CD4-positive, alpha-beta memory T cell (primary cell): ENCODE measurements around the gene BRIP1. TPM values are rescaled to one million over a fixed set of nuclear protein-coding genes. Genes with fewer than 3 reads are reported as not detected.
A peak's percentile ranks its signal among the peaks of the same experiment; 100 is the strongest.

Experiments used
- CTCF ChIA-PET: fragments of 350-600 bp; sonication (Branson Sonifier 250); formaldehyde crosslinking; loops from one replicate; lab custom pipeline; 2021; ENCODE audit warnings: inconsistent platforms; ENCODE audit not compliant: partially characterized antibody; lab: Charles Lee
- POLR2A ChIA-PET: fragments of 350-600 bp; sonication (Branson Sonifier 250); formaldehyde crosslinking; loops from one replicate; lab custom pipeline; 2021; ENCODE audit not compliant: partially characterized antibody; lab: Charles Lee
- DNase-seq, 5 donors: peaks; one replicate each; pipeline versions ENCODE4 v3.0.0 to v3.0.0-alpha.2; 2020 to 2022; ENCODE audit warnings: mixed read lengths in 1 of 5
- H3K27ac ChIP-seq: one replicate; pipeline ENCODE4 v1.7.0; 2013; ENCODE audit warnings: low read depth, low read length
- H3K27me3 ChIP-seq: 2 replicates; pipeline ENCODE4 v1.7.0; 2013; ENCODE audit warnings: mild to moderate bottlenecking, low read length, moderate library complexity; ENCODE audit not compliant: insufficient read depth
- H3K36me3 ChIP-seq: 2 replicates; pipeline ENCODE4 v1.7.0; 2013; ENCODE audit warnings: mild to moderate bottlenecking, low read length, moderate library complexity; ENCODE audit not compliant: insufficient read depth
- H3K4me1 ChIP-seq: 2 replicates; pipeline ENCODE4 v1.7.0; 2013; ENCODE audit warnings: mild to moderate bottlenecking, low read length, moderate library complexity; ENCODE audit not compliant: insufficient read depth
- H3K4me3 ChIP-seq, 2 donors: one replicate each; pipeline ENCODE4 v1.7.0; 2013; ENCODE audit warnings: low read length in 2 of 2, mild to moderate bottlenecking in 1 of 2
- H3K9me3 ChIP-seq, 2 donors: one replicate each; pipeline ENCODE4 v1.7.0; 2013; ENCODE audit warnings: low read length in 2 of 2, control low read depth in 1 of 2; ENCODE audit not compliant: control insufficient read depth in 1 of 2
- H3K27ac Mint-ChIP-seq, 7 donors: one replicate each; pipeline ENCODE4 v1.8.0; 2020 to 2021; ENCODE audit warnings: mixed read lengths in 7 of 7, mild to moderate bottlenecking in 6 of 7, inconsistent platforms in 3 of 7, moderate library complexity in 3 of 7
- H3K27me3 Mint-ChIP-seq, 2 donors: one replicate each; pipeline ENCODE4 v1.8.0; 2020 to 2021; ENCODE audit warnings: mixed read lengths in 2 of 2
- H3K36me3 Mint-ChIP-seq, 2 donors: one replicate each; pipeline ENCODE4 v1.8.0; 2020 to 2021; ENCODE audit warnings: mixed read lengths in 2 of 2, inconsistent platforms in 1 of 2, mild to moderate bottlenecking in 1 of 2
- H3K4me1 Mint-ChIP-seq, 4 donors: one replicate each; pipeline ENCODE4 v1.8.0; 2020 to 2021; ENCODE audit warnings: mixed read lengths in 4 of 4, mild to moderate bottlenecking in 1 of 4
- H3K4me3 Mint-ChIP-seq, 8 donors: one replicate each; pipeline ENCODE4 v1.8.0; 2020 to 2021; ENCODE audit warnings: mixed read lengths in 8 of 8, mild to moderate bottlenecking in 7 of 8, moderate library complexity in 6 of 8, inconsistent platforms in 3 of 8
- H3K9me3 Mint-ChIP-seq, 8 donors: one replicate each; pipeline ENCODE4 v1.8.0; 2020 to 2021; ENCODE audit warnings: mixed read lengths in 8 of 8, mild to moderate bottlenecking in 5 of 8, inconsistent platforms in 3 of 8, moderate library complexity in 1 of 8
- intact Hi-C: fragments of 100-400 bp; cut with micrococcal nuclease; formaldehyde crosslinking; loops from one replicate; pipeline ENCODE4 v1.15.1; 2023
- polyA plus RNA-seq, 2 donors: library from polyadenylated mRNA; unstranded; fragments of 300-500 nt; fragmentation: Illumina TruSeq; gene quantifications; one replicate each; pipeline ENCODE4 v1.2.3, GENCODE V29; 2021
- total RNA-seq, 2 experiments: library from RNA; stranded (reverse); gene quantifications; one replicate each; pipeline ENCODE4 v1.2.3, GENCODE V29; 2021

The BRIP1 gene
- total and polyA plus RNA-seq, 4 experiments from 2014 or later = 0.31 to 1.7 (median 1.3) TPM

DNA sequence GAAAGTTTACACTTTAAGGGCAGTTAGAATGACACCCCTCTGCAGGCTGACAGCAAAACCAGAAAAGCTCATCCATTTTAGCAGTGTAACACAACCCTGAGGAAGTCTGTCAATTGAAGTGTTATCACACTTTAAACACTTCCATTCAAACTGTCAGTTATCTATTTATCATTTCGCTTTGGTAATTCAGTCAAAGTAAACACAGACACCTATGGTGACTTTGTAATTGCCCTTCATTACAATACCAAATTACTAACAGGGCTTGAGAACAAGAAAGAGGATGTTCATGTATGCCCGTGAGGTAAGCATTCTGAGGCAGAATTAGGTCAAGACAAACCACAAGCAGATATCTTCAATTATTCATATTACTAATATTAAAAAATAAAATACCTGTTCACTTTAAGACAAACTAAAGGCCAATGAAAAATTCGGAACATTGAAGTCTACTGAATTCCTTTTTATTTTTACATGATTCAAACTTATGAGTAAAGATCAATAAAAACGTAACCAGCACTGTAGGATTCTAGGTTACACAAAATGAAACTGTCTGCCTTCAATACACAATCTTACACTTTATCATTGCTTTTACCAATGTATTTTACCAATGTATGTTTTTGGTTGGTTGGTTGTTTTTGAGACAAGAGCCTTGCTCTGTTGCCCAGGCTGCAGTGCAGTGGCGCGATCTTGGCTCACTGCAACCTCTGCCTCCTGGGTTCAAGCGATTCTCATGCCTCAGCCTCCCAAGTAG lies 57.1 kb downstream of the BRIP1 start:
- CTCF ChIA-PET = no interaction called here
- H3K27me3 Mint-ChIP-seq = no peaks in the 10 kb centered on the region

DNA sequence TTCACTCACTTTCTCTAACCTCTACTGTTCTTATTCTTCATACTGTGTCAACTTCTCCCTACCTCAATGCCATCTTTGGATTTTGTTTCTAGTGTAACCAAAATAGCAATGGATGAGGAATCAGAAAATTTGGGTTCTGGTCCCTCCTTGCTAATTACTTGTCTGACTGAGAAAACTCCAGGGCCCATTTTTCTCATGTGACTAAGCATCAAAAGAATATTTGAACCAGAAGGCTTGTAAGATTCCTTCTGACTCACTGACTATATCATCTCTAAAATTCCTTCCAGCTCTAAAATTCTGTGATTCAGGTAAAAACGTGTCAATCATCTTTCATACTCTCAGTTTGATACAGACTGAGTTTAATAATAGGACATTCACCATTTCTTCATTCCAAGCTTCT lies 57.9 kb downstream of the BRIP1 start:
- H3K27ac Mint-ChIP-seq = peak overlapping the region in 1 of 7 donors; percentile 17
- H3K4me1 ChIP-seq = peaks cover 10% of the 10 kb centered on the region
- POLR2A ChIA-PET = interaction anchor here (0.7 kb wide), 1 partner anchor 58 kb away, joined by 3 read pairs; the partner anchor contains the start of gene BRIP1
- DNase-seq = no peak
- no peaks in the 10 kb centered on the region for H3K36me3 Mint-ChIP-seq
- H3K9me3 ChIP-seq = no peaks in the 10 kb centered on the region
- CTCF ChIA-PET = interaction anchor here (0.5 kb wide), 1 partner anchor 715 kb away, joined by 3 read pairs; no protein-coding TSS in a partner anchor
- H3K27me3 ChIP-seq = no peaks in the 10 kb centered on the region
- peaks cover 0 to 2% (median 0%) of the 10 kb centered on the region in 8 donors for H3K9me3 Mint-ChIP-seq
- intact Hi-C loops = no loop called here
- H3K36me3 ChIP-seq = no peaks in the 10 kb centered on the region
- H3K27ac ChIP-seq = no peak overlapping the region
- peaks cover 5 to 11% (median 7%) of the 10 kb centered on the region in 4 donors for H3K4me1 Mint-ChIP-seq
- H3K4me3 Mint-ChIP-seq = no peak overlapping the region
- H3K27me3 Mint-ChIP-seq = no peaks in the 10 kb centered on the region
- H3K4me3 ChIP-seq = no peak overlapping the region

More for the DNA sequence above, 57.1 kb downstream of the BRIP1 start:
- DNase-seq = peak in 3 of 5 donors; percentile 2 to 19 (median 14)
- Histone ChIP-seq H3K27me3 (no peaks in the 10 kb centered on the region), H3K9me3 (no peaks in the 10 kb centered on the region), H3K27ac (no peak overlapping the region), H3K4me1 (peaks cover 10% of the 10 kb centered on the region), H3K36me3 (no peaks in the 10 kb centered on the region), H3K4me3 (no peak overlapping the region)
- POLR2A ChIA-PET = no interaction called here
- intact Hi-C loops = no loop called here
- no peaks in the 10 kb centered on the region for H3K36me3 Mint-ChIP-seq
- peak overlapping the region in 3 of 8 donors; percentile 17 to 60 (median 56) for H3K4me3 Mint-ChIP-seq
- H3K4me1 Mint-ChIP-seq = peaks cover 5 to 11% (median 7%) of the 10 kb centered on the region in 4 donors
- peaks cover 0 to 2% (median 0%) of the 10 kb centered on the region in 8 donors for H3K9me3 Mint-ChIP-seq
- H3K27ac Mint-ChIP-seq = peak overlapping the region in 3 of 7 donors; percentile 29 to 42 (median 37)

DNA sequence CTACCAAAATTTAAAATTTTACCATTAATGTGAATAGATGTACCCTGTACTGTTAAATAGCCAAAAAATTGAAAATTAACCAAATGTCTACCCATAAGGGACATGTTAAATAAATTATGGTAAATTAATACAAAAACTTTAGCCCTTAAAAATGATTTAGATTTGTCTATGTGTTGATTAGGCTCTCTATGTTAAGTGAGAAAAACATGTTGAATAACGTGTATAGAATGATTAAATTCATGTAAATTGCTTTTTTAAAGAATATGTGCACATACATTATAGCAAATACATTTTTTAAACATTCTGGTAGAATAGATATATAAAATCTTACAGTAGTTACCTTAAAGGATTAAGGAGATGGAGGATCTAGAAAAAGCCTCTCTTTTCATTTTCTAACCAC lies 59.5 kb downstream of the BRIP1 start:
- H3K9me3 ChIP-seq = no peaks in the 10 kb centered on the region
- H3K4me1 ChIP-seq = peaks cover 10% of the 10 kb centered on the region
- H3K36me3 ChIP-seq = no peaks in the 10 kb centered on the region
- DNase-seq = no peak
- peaks cover 4 to 9% (median 6%) of the 10 kb centered on the region in 4 donors for H3K4me1 Mint-ChIP-seq
- ChIA-PET CTCF (no interaction called here), POLR2A (no interaction called here)
- no peaks in the 10 kb centered on the region for H3K27me3 ChIP-seq
- H3K27ac ChIP-seq = no peak overlapping the region
- H3K27me3 Mint-ChIP-seq = no peaks in the 10 kb centered on the region
- peaks cover 0 to 2% (median 0%) of the 10 kb centered on the region in 8 donors for H3K9me3 Mint-ChIP-seq
- no peak overlapping the region for H3K4me3 ChIP-seq
- no peak overlapping the region for H3K4me3 Mint-ChIP-seq
- no peaks in the 10 kb centered on the region for H3K36me3 Mint-ChIP-seq
- intact Hi-C loops = no loop called here
- no peak overlapping the region for H3K27ac Mint-ChIP-seq

DNA sequence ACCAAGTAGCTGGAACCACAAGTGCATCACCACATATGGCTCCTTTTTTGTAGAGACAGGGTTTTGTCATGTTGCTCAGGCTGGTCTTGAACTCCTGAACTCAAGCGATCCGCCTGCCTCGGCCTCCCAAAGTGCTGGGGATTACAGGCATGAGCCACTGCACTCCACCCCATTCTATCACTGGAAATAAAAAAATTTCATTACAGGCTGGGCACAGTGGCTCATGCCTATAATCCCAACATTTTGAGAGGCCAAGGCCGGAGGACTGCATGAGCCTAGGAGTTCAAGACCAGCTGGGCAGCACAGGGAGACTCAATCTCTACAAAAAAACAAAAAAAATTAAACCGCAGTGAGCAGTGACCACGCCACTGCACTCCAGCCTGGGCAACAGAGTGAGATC lies 60.1 kb downstream of the BRIP1 start:
- Histone ChIP-seq H3K9me3 (no peaks in the 10 kb centered on the region), H3K4me1 (peaks cover 10% of the 10 kb centered on the region), H3K36me3 (no peaks in the 10 kb centered on the region), H3K27me3 (no peaks in the 10 kb centered on the region), H3K4me3 (no peak overlapping the region), H3K27ac (no peak overlapping the region)
- no peak for DNase-seq
- Mint-ChIP-seq H3K4me3 (no peak overlapping the region), H3K36me3 (peaks cover 0 to under 1% of the 10 kb centered on the region in 2 donors), H3K9me3 (peaks cover 0 to 2% (median 0%) of the 10 kb centered on the region in 8 donors), H3K27ac (no peak overlapping the region), H3K4me1 (peaks cover 4 to 9% (median 6%) of the 10 kb centered on the region in 4 donors), H3K27me3 (no peaks in the 10 kb centered on the region)
- POLR2A ChIA-PET = no interaction called here
- CTCF ChIA-PET = no interaction called here
- intact Hi-C loops = no loop called here

DNA sequence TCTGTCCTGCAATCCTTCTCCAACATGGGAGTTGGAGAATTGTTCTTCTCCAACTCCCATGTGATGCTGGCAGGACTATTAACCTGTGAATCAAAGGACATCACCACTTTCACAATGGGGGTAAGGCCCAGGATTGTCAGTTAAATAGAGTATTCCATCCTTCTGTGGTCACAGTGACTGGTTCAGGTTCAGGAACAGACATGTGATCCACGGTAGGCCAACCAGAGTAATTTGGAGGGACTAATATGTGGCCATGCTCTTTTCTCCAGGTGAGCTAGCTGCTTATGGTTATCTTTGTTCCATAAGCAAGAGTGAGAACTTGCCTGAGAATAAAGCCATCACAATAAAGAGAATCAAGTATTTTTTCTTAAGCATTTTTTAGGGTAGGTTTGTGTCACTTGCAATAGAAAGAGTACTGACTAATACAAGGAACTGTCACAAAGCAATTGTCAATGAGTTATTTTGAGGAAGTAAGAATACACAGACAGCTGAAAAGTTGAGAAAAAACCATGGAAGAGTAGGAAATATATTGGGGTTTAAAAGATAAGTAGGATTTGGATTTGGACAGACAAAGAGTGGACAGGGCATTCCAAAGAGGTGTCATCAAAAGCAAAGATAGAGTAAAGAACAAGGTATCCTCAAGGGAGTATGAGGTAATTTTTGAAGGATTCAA lies 63.4 kb downstream of the BRIP1 start:
- Mint-ChIP-seq H3K4me3 (no peak overlapping the region), H3K27me3 (no peaks in the 10 kb centered on the region), H3K27ac (no peak overlapping the region), H3K9me3 (peaks cover 0 to 2% (median 0%) of the 10 kb centered on the region in 8 donors), H3K36me3 (peaks cover 0 to 10% of the 10 kb centered on the region in 2 donors), H3K4me1 (no peaks in the 10 kb centered on the region)
- H3K27ac ChIP-seq = no peak overlapping the region
- H3K27me3 ChIP-seq = no peaks in the 10 kb centered on the region
- ChIA-PET CTCF (no interaction called here), POLR2A (no interaction called here)
- no peaks in the 10 kb centered on the region for H3K36me3 ChIP-seq
- DNase-seq = no peak
- H3K9me3 ChIP-seq = no peaks in the 10 kb centered on the region
- no peak overlapping the region for H3K4me3 ChIP-seq
- no peaks in the 10 kb centered on the region for H3K4me1 ChIP-seq
- intact Hi-C loops = no loop called here

DNA sequence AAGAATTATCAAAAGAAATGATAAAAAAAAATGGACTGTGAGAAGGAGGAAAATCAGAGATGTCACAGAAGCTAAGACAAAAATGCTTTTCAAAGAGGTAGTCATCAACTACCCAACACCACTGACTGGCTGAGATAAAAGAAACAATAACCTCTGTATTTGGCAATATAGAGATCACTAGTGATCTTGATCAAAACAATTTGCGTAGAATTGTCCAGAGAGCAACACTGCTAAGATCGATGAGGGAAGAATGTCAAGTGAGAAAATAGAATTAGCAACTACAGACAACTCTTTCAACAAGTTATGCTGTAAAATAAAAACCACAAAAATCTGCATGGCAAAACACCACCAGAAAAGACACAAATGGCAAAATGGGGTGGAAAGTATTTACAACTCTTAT lies 66.0 kb downstream of the BRIP1 start:
- intact Hi-C loops = no loop called here
- CTCF ChIA-PET = no interaction called here
- no peak overlapping the region for H3K4me3 Mint-ChIP-seq
- Histone ChIP-seq H3K27me3 (no peaks in the 10 kb centered on the region), H3K4me3 (no peak overlapping the region), H3K27ac (no peak overlapping the region), H3K36me3 (no peaks in the 10 kb centered on the region), H3K9me3 (no peaks in the 10 kb centered on the region), H3K4me1 (no peaks in the 10 kb centered on the region)
- no peak overlapping the region for H3K27ac Mint-ChIP-seq
- DNase-seq = no peak
- peaks cover 0 to 2% (median 0%) of the 10 kb centered on the region in 8 donors for H3K9me3 Mint-ChIP-seq
- POLR2A ChIA-PET = no interaction called here
- H3K36me3 Mint-ChIP-seq = peaks cover 0 to 10% of the 10 kb centered on the region in 2 donors
- no peaks in the 10 kb centered on the region for H3K27me3 Mint-ChIP-seq
- no peaks in the 10 kb centered on the region for H3K4me1 Mint-ChIP-seq

DNA sequence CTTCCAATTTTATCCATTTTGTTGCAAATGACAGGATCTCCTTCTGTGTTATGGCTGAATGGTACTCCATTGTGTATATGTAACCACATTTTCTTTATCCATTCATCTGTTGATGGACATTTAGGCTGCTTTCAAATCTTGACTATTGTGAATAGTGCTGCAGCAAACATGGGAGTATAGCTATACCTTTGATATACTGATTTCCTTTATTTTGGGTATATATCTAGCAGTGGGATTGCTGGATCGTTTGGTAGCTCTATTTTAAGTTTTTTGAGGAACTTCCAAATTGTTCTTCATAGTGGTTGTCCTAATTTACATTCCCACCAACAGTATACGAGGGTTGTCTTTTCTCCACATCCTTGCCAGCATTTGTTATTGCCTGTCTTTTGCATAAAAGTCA lies 67.8 kb downstream of the BRIP1 start:
- no peak for DNase-seq
- Mint-ChIP-seq H3K4me3 (no peak overlapping the region), H3K27me3 (no peaks in the 10 kb centered on the region), H3K36me3 (peaks cover 0 to 10% of the 10 kb centered on the region in 2 donors), H3K4me1 (no peaks in the 10 kb centered on the region), H3K27ac (no peak overlapping the region), H3K9me3 (peaks cover 0 to 2% (median 0%) of the 10 kb centered on the region in 8 donors)
- no peak overlapping the region for H3K27ac ChIP-seq
- no peak overlapping the region for H3K4me3 ChIP-seq
- POLR2A ChIA-PET = no interaction called here
- CTCF ChIA-PET = no interaction called here
- H3K9me3 ChIP-seq = no peaks in the 10 kb centered on the region
- no peaks in the 10 kb centered on the region for H3K27me3 ChIP-seq
- intact Hi-C loops = no loop called here
- H3K4me1 ChIP-seq = no peaks in the 10 kb centered on the region
- H3K36me3 ChIP-seq = no peaks in the 10 kb centered on the region
